Gastroesophageal sphincter (tissue), 3 donors: ENCODE data around the gene SSTR4.

Experiments
- CTCF ChIP-seq, 4 experiments: fragments of 200-600 bp in 2 of 4; fragments of 450-650 bp in 2 of 4; sonication (generic) in 1 of 4; IDR thresholded peaks; one replicate each; pipeline ENCODE4 v1.5.1; 2017 to 2019; ENCODE audit warnings: antibody characterized with exemption in 4 of 4, mild to moderate bottlenecking in 2 of 4, moderate library complexity in 2 of 4
- EP300 ChIP-seq: sonication (generic); formaldehyde crosslinking; IDR thresholded peaks from one replicate; pipeline ENCODE4 v1.6.1; 2017; ENCODE audit warnings: antibody characterized with exemption, mild to moderate bottlenecking
- POLR2A ChIP-seq, 2 donors: fragments of 450-650 bp; IDR thresholded peaks; one replicate each; pipeline ENCODE4 v1.6.1; 2017; ENCODE audit warnings: antibody characterized with exemption in 2 of 2, mild to moderate bottlenecking in 2 of 2, moderate library complexity in 1 of 2
- POLR2AphosphoS5 ChIP-seq: sonication (generic); formaldehyde crosslinking; IDR thresholded peaks from one replicate; pipeline ENCODE4 v1.6.1; 2017; ENCODE audit warnings: antibody characterized with exemption

GRCh38 chr20:23029324-23029723, 5.8 kb upstream of the SSTR4 start:
- TF ChIP-seq POLR2A (IDR thresholded peaks at IDR 0.05) (no peak), CTCF (IDR thresholded peaks at IDR 0.05) (no peak), EP300 (no peak), POLR2AphosphoS5 (no peak)
